NCI-H526 treated with DMSO at 0.1 percent for 48 hours (cell line): Measurements from ENCODE around the gene HMGA1.
"Not testable (repeated sequence)": the region's sequence is repeated elsewhere in the genome, so short reads cannot be mapped to it uniquely, and the experiment has no call there.

Source experiments
- DNase-seq: peaks from one replicate; lab custom pipeline; 2025; lab: John Stamatoyannopoulos, UW

Gene HMGA1

DNA sequence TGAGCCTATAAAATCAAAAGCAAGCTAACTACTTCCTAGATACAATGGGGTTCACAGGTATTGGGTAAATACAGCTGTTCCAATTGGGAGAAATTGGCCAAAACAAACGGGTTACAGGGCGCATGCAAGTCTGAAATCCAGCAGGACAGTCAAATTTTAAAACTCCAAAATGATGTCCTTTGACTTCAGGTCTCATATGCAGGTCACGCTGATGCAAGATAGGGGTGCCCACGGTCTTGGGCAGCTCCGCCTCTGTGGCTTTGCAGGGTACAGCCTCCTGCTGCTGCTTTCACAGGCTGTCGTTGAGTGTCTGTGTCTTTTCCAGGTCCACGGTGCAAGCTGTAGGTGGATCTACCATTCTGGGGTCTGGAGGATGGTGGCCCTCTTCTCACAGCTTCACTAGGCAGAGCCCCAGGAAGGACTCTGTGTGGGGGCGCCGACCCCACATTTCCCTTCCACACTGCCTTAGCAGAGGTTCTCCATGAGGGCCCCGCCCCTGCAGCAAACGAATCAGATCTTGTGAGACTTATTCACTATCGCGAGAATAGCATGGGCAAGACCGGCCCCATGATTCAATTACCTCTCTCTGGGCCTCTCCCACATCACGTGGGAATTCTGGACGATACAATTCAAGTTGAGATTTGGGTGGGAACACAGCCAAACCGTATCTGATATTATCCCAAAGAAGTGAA, 24.0 kb downstream of the HMGA1 start:
- no peak for DNase-seq

DNA sequence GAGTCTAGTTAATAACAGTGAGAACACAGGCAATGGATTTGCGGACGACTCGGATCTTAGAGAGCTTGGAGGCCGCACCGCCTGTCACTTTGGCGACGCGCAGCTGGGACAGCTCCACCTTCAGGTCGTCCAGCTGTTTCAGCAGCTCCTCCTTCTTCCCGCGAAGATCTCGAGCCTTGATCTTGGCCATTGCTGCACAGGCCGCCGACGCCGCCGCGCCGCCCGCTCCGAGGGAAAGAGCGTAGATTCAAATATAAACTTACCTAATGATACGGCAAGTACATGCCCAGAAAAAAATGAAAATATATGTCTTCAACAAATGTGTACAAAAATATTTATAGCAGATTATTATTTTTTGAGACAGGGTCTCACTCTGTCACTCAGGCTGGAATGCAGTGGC, 26.8 kb downstream of the HMGA1 start:
- not testable (repeated sequence) for DNase-seq

DNA sequence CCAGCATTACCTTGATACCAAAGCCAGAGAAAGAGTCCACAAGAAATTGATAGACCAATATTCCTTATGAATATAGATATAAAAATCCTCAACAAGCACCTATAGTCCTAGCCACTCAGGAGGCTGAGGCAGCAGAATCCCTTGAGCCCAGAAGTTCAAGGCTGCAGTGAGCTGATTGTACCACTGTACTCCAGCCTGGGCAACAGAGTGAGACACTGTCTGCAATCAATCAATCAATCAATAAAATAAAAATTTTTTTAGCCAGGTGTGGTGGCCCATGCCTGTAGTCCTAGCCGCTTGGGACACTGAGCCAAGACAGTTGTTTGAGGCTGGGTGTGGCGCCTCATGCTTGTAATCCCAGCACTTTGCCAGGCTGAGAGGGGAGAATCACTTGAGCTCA, 31.1 kb downstream of the HMGA1 start:
- DNase-seq, result no peak

DNA sequence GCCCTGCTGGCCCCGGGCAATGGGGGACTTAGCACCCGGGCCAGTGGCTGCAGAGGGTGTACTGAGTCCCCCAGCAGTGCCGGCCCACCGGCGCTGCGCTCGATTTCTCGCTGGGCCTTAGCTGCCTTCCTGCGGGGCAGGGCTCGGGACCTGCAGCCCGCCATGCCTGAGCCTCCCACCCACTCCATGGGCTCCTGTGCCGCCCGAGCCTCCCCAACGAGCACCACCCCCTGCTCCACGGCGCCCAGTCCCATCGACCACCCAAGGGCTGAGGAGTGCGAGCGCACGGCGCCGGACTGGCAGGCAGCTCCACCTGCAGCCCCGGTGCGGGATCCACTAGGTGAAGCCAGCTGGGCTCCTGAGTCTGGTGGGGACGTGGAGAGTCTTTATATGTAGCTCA, 32.5 kb downstream of the HMGA1 start:
- DNase-seq, result not testable (repeated sequence)

DNA sequence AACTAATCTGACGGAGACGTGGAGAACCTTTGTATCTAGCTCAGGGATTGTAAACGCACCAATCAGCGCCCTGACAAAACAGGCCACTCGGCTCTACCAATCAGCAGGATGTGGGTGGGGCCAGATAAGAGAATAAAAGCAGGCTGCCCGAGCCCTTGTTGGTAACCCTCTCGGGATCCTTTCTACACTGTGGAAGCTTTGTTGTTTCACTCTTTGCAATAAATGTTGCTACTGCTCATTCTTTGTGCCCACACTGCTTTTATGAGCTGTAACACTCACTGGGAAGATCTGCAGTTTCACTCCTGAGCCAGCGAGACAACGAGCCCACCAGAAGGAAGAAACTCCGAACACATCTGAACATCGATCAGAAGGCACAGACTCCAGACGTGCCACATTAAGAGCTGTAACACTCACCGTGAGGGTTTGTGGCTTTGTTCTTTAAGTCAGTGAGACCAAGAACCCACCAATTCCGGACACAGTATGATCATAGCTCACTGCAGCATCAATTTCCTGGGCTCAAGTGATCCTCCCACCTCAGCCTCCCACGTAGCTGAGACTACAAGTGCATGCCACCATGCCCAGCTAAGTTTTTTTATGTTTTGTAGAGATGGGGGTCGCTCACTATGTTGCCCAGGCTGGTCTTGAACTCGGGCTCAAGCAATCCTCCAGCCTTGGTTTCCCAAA, 33.1 kb downstream of the HMGA1 start:
- not testable (repeated sequence) for DNase-seq

DNA sequence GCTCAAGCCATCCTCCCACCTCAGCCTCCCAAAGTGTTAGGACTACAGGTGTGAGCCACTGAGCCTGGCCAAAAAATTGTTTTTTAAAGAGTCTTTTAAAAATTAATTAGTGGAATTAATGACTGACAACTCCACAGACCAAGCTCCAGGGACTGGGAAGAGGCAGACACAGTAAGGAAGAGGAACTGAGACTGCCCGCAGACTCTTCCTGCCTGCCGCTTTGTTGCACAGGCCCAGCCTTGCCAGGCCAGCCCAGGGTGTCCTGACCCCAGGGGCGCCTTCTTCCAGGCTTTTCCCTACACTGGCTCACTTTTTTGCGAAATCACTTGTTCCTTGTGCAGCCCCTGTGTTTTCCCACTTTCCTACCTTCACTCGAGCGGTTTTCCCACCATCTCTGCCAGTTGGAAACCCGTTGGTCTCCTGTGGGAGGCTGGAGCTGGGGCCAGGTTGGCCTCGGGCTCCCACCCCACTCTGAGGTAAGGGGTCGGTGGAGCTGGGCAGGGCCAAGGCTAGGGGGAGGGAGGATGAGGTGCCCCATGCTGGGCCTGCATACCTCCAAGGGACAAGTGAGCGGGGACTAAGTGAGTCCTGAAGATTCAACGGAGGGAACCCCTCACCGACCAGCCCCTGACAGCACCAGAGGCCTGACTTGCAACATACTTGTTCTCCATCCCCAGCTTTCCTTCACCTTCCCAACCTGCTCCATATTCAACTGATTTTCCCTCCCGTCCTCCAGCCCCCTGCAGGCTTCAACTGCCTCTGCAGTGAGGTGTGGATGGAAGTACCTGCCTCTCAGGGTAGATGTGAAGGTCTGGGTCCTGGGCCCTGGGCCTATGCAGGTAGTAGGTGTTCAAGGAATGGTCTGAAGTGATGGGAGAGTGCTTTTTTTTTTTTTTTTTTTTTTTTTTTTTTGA, 35.6 kb downstream of the HMGA1 start:
- DNase-seq, result no peak

DNA sequence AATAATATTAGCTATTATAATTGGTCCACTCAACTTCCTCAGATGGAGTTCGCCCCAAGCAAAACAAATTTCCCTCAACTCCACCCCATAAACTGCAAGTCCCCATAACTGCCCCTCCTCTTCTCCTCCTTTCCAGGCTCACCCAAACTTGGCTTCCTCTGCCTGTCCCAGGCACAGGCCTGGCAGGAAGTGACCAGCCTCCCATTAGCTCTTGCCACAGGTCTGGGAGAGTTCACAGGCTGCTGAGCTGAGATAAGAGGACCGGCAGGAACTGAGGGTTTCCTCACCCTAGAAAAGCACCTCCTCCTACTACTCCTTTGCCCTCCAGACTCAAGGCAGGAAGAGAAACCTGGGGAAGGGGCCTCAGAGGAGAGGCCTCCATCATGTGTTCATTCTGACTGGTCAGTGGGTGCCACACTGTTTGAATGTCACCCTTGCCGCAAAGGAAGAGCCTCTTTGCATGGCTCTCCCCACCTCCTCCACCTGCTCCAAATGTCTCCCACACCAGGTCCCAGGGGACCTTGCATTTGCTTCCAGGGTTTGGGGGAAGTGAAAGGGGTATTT, 36.7 kb downstream of the HMGA1 start:
- DNase-seq, result no peak

DNA sequence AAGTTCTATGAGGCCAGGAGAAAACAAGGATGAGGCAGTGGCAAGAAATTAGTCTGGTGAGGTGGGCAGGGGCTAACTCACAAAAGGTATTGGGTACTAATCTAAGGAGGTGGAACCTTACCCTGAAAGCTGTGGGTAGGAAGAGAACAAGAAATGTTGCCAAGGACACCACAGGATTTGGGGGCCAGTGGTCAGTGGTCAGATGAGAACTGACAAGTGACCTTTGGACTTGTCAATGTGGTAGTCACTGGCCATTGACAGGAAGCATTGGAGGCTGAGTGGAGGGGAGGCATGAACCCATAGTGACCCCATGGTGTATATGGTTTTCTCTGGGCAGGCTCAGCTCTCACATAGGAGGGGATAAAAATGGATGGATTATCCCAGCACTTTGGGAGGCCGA, 37.5 kb downstream of the HMGA1 start:
- DNase-seq, result no peak

DNA sequence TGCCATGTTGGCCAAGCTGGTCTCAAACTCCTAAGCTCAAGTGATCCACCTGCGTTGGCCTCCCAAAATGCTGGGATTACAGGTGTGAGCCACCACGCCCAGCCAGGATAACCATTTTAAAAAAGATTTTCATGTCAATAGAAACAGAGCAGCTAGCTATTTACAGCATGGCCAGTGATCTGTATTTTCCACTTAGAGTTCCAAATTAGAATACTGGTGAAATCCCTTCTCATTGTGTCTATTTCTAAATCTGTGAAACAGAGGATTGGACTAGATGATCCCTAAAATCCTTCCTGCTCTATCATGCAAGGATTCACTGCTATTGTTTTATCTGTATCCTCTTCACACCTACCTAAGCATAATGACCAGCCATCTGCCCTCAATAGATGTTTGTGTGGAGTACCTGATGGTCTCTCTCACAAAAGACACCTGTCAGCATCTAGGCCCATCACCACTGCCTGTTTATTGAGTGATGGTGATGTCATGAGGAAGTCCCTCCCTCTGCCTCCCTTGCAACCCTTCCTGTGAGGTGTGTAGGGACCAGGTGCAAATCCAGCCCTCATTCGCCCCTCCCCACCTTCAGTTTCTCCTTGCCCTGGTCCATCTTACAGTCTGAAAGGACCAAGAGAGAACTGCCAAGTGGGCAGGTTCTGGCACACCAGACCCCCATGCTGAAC, 38.6 kb downstream of the HMGA1 start:
- no peak for DNase-seq

DNA sequence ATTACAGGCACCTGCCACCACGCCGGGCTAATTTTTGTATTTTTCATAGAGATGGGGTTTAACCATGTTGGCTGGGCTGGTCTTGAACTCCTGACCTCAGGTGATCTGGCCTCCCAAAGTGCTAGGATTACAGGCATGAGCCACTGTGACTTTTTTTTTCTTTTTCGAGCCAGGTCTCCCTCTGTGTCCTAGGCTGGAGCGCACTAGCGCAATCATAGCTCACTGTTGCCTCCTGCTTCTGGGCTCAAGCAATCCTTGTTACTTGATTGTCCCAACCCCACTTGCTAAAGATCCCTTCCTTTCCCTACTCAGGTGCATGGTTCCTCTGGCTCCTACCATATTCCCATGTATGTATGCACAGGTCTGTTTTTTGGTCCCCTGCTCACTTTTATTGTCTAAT, 39.5 kb downstream of the HMGA1 start:
- DNase-seq, result no peak

DNA sequence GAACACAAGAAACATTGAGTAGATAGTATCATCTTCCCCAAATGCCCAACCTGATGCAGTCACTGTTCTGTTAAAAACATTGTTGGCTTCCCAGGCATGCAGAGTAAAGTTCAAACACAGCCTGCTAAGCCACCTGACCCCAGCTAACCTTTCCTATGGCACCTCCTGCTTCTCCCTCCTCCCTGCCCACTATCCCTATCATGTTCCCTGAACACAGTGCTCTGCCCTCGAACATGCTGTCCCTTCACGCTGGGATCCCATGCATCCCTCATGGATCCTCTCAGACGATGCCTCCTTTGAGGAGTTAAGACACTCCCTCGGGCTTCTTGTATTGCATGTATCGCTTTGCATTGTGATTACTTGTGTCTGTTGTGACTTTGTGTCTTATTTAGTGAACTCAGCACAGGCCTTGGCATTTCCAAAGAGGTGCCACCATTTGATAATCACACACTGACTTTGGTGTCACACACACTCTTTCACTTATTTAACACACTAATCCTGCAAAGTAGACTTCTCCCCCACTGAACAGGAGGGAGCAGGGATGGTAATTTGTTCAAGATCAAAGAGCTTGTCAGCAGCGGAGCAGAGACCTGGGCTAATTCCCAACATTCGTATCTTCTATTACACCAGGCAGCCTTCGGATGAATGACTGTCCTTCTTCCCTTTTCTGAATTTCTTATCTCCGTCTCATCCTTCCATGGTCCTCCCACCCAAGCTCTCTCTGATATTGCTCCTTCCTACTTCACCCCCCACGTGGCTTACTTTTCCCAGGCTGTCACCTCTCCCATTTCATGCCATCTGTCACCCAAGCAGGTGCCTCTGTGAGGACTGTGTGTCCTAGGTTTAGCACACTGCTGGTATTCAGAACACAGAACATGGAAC, 40.4 kb downstream of the HMGA1 start:
- no peak for DNase-seq

DNA sequence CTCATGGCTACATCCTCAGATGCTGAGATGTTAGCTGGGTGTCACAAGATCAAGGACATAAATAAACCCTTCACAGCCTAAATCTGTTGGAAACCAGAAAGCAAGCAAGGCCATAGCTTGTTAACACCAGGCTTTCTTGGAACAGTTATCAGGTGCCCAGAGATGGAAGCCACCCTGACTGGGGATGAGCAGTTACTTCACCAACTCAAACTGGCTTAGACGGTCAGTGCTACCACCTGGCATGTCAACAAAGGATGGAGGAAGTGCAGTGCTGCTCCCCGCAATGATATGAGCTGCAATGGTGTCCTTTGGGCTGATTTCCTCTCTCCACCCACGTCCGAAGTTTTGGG, 41.1 kb downstream of the HMGA1 start:
- DNase-seq, result no peak

DNA sequence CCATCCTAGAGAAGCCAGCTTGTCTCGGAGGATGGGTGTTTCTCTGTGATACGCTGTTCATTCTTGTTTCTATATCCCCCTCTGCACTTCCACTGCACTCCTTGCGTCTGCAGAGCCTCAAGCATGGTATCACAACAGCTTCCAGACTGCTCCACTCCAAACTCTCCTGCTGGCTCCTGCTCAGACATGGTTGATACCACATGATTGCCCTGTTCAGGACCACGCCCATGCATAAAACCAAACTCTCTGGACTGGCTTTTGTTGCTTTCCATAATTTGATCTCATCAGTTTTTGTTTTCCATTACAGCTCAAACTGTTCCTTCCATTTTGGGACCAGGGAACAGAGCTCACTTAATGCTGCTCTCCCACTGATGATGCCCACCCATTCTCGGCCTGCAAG, 42.2 kb downstream of the HMGA1 start:
- DNase-seq, result no peak

DNA sequence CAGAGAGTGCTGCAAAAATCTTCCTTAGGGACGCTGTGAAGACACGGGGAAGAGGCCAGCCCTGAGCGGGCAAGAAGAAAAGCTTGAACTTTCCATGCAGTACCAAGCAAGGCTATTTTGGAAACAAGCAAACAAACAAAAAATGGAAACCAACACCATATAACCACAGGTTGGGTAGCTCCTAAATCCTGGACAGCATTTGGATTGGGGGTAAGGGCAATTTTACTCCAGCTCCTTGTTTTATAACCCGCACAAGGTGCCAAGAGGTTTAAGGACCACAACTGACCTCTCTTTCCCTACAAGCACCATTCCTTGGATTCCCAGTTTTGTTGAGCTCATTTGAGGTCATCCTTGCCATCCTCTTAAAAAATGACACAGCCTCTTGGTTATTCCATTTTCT, 43.5 kb downstream of the HMGA1 start:
- DNase-seq, result no peak

DNA sequence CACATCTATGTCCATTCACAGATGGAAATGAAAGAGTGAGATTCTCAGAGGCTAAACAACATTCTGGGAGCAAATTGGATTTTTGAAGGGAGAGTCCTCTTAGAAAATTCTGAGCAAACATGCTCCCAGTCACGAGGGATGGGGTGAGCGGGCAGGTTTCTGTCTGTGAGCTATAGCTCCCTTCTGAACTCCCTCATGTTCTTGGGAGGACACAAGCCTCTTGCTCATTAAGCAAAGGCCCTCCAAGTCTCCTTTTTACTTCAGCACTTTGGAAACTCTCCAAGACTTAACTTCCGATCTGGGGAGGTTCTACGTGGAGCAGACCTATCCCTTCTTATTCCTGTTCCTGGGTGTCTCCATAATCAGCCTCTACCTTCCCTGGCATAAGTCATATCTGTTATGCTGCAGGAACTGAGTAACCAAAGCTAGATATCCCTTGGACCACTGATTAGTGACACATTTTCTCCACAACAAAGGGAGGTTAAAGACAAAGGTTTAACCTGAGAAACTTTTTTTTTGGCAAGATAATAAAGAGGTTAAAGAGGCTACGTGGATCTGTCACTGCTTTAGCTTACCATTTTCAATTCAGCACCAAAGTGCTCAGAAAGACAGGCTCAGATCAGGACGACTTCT, 45.1 kb downstream of the HMGA1 start:
- no peak for DNase-seq

DNA sequence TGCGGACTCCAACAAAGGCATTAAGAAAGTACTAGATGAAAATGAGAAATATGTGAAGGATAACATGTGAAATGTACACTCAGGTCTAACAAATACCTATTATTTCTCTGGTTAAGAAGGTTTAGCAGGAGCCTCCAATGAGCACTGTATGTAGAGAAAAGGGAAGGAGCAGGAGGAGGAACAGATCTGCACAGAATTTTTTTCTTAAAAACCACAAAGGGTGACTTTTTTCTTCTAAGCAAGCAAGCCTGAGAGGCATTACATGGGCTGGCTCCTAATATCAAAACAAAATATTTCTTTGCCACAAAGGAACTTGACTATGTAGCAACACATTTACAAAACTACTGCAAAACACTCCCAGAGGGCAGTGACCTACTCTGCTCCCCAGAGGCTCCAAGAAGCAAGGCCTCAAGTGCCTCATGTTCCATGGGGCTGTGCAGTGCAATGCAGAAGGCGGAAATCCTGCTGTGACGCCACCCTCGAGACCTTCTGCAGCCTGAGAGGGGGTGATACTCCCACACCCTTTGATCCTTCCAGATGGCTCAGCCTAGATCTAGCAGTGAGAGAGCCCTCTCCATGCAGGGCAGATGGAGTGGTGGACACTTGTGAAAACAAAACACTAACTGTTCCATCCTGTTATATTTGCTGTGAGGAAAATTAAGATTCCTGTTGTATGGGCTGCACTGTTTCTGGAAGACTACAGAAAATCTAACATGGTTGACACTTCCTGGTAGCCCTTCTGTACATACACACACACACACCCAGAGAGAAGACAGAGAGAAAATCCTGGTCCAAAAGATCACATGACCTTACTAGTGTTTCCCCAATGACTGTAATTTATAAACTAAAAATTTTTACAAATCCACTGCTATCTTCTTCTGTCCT, 48.1 kb downstream of the HMGA1 start:
- DNase-seq, result no peak

DNA sequence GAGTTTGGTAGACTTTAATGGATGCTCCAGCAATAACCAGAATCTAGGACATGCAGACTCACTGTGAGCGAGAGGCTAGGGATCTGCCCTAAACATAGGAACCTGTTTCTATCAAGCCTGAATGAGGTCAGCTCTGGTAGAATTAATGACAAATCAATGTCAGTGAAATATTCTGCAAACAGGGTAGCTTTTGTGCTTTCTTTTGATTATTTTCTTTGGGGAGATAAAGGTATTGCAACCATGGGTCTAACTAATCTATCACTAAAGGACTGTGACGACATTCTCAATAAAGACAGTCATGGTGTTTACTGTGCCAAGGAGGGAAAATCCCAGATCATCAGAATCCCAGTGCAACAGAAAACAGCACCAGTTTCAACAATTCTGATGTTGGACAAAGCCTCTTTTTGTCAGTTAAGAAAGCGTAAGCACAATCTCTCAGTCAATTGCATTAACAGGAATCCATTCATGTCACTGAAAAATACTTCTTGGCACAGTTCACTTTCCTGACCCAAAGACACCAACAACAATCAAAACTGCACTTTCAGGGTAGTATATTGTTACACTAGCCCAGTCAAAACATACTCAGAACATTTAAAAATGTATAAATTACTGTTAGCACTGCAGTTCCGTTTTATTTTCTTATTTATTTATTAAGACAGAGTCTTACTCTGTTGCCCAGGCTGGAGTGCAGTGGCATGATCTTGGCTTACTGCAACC, 48.9 kb downstream of the HMGA1 start:
- no peak for DNase-seq

DNA sequence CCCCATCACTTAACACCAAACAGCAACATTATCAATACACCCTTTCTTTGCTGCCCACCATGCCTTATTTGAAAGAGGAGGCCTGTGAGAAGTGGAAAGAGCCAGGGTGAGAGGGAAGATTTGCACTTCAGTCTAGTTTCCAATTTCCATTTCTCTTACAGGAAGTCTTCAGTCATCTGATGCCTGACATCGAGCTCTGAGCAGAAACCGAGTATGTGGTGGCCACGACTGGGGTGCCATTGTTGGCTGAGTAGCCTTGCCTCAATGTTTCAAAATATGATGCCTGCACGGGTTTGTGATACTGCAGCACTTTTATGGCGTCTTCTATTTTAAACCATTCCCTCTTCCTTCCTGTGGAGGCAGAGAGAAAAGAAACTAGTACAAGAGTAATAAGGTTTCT, 51.9 kb downstream of the HMGA1 start:
- DNase-seq, result no peak

DNA sequence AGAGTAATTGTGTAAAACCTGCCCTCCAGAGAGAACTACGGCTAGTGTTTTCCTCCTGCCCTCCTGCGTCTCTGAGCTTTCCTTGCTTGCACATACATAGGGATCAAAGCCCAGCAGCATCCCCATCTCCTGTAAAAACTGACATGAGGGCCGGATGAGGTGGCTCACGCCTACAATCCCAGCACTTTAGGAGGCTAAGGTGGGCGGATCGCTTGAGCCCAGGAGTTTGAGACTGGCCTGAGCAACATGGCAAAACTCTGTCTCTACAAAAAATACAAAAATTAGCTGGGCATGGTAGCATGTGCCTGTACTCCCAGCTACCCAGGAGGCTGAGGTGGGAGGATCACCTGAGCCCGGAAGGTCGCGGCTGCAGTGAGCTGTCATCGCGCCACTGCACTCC, 52.5 kb downstream of the HMGA1 start:
- DNase-seq, result no peak
